Endothelial cell of umbilical vein (primary cell): Measurements from ENCODE around the gene GADL1. TPM values are rescaled to one million over a fixed set of nuclear protein-coding genes. Genes with fewer than 3 reads are reported as not detected.

Experiments used
- BruUV-seq: library from RNA; stranded (reverse); fragments of 400-500 nt; replicated peaks from 2 replicates; lab custom pipeline; 2021; lab: Mats Ljungman, UMichigan
- CTCF ChIA-PET: fragments of 300-600, 350-600 bp; sonication (Branson Sonifier 250); formaldehyde crosslinking; loops from one replicate; lab custom pipeline; 2021; ENCODE audit warnings: antibody characterized with exemption, inconsistent platforms; lab: Charles Lee
- POLR2A ChIA-PET: fragments of 300-600, 350-600 bp; sonication (Branson Sonifier 250); formaldehyde crosslinking; loops from one replicate; lab custom pipeline; 2021; ENCODE audit warnings: antibody characterized with exemption, inconsistent platforms; lab: Charles Lee
- DNase-seq: peaks from one replicate; pipeline ENCODE4 v3.0.0-alpha.2; 2011; ENCODE audit warnings: low read depth, low spot score
- FAIRE-seq: peaks from 2 replicates; lab custom pipeline; 2011; peaks lifted over from hg19 to GRCh38; lab: Jason Lieb, UNC
- H2AFZ ChIP-seq: 2 replicates; pipeline ENCODE4 v1.6.0; 2012; ENCODE audit warnings: low read depth, low read length, control low read depth, inconsistent platforms
- H3K27ac ChIP-seq: 2 replicates; pipeline ENCODE4 v1.5.1; 2011; ENCODE audit warnings: low read depth, mild to moderate bottlenecking, control low read depth, low read length, moderate library complexity; ENCODE audit not compliant: insufficient read depth
- H3K27me3 ChIP-seq, 2 experiments: 2 replicates each; pipeline versions ENCODE4 v1.6.0 to v1.6.1; 2011; ENCODE audit warnings: low read length in 2 of 2, mixed read lengths in 1 of 2; ENCODE audit not compliant: control insufficient read depth in 2 of 2, insufficient read depth in 2 of 2
- H3K36me3 ChIP-seq, 2 experiments: 2 replicates in 1 of 2; 3 replicates in 1 of 2; pipeline ENCODE4 v1.5.1; 2011; ENCODE audit warnings: low read length in 2 of 2, mild to moderate bottlenecking in 1 of 2, moderate library complexity in 1 of 2; ENCODE audit not compliant: control insufficient read depth in 2 of 2, insufficient read depth in 2 of 2; ENCODE audit errors: extremely low read depth in 1 of 2
- H3K4me1 ChIP-seq: 3 replicates; pipeline ENCODE4 v1.5.1; 2011; ENCODE audit warnings: mild to moderate bottlenecking, low read length; ENCODE audit not compliant: control insufficient read depth, insufficient read depth; ENCODE audit errors: extremely low read depth
- H3K4me2 ChIP-seq: 2 replicates; pipeline ENCODE4 v1.6.1; 2011; ENCODE audit warnings: low read length, control low read depth, mixed read lengths; ENCODE audit not compliant: insufficient read depth
- H3K4me3 ChIP-seq, 3 experiments: fragments of 200-600 bp in 1 of 3; sonication (generic), shearing (Covaris generic) in 1 of 3; replicated peaks in 1 of 3; 2 replicates each; pipeline ENCODE4 v1.5.1; 2011 to 2016; ENCODE audit warnings: control low read depth in 3 of 3, low read length in 3 of 3, mild to moderate bottlenecking in 2 of 3, inconsistent platforms in 1 of 3, low read depth in 1 of 3, moderate library complexity in 1 of 3; ENCODE audit not compliant: insufficient read depth in 1 of 3
- H3K79me2 ChIP-seq: 2 replicates; pipeline ENCODE4 v1.6.0; 2012; ENCODE audit warnings: low read length, inconsistent platforms; ENCODE audit not compliant: control insufficient read depth, insufficient read depth
- H3K9ac ChIP-seq: replicated peaks from 2 replicates; pipeline ENCODE3; 2011; ENCODE audit warnings: low read length, control low read depth; ENCODE audit not compliant: insufficient read depth; ENCODE audit errors: extremely low read depth
- H3K9me1 ChIP-seq: replicated peaks from 3 replicates; pipeline ENCODE4 v1.6.0; 2011; ENCODE audit warnings: mild to moderate bottlenecking, low read length; ENCODE audit not compliant: control insufficient read depth, insufficient read depth; ENCODE audit errors: extremely low read depth
- H3K9me3 ChIP-seq: replicated peaks from 2 replicates; pipeline ENCODE4 v1.5.1; 2012; ENCODE audit warnings: low read length, inconsistent platforms; ENCODE audit not compliant: control insufficient read depth, insufficient read depth
- H4K20me1 ChIP-seq: replicated peaks from 2 replicates; pipeline ENCODE3; 2011; ENCODE audit warnings: mild to moderate bottlenecking, low read length; ENCODE audit not compliant: control insufficient read depth, insufficient read depth; ENCODE audit errors: extremely low read depth
- CTCF ChIP-seq, 2 donors: IDR thresholded peaks; 1 replicate in 1 of 2; 2 replicates in 1 of 2; pipeline ENCODE4 v1.5.1; 2011; ENCODE audit warnings: low read length in 2 of 2, mild to moderate bottlenecking in 2 of 2, moderate library complexity in 2 of 2, control low read depth in 1 of 2, inconsistent platforms in 1 of 2, low read depth in 1 of 2; ENCODE audit not compliant: insufficient read depth in 1 of 2; ENCODE audit errors: extremely low read depth in 1 of 2
- FOS ChIP-seq: IDR thresholded peaks from 2 replicates; pipeline ENCODE4 v1.6.1; 2011; ENCODE audit warnings: mild to moderate bottlenecking, low read length, moderate library complexity, borderline replicate concordance; ENCODE audit not compliant: insufficient read depth
- JUN ChIP-seq: IDR thresholded peaks from 2 replicates; pipeline ENCODE4 v1.6.1; 2011; ENCODE audit warnings: borderline replicate concordance, low read depth; ENCODE audit not compliant: insufficient read length, insufficient read depth
- MAX ChIP-seq: IDR thresholded peaks from 2 replicates; pipeline ENCODE4 v1.6.1; 2011; ENCODE audit not compliant: insufficient read depth, insufficient read length
- POLR2A ChIP-seq: IDR thresholded peaks from 2 replicates; pipeline ENCODE4 v1.6.1; 2012; ENCODE audit warnings: low read depth, mild to moderate bottlenecking, control low read depth, low read length
- dilution Hi-C: fragments of 300-500 bp; cut with MboI; formaldehyde crosslinking; loops from one replicate; pipeline ENCODE4 v1.15.0; 2019; ENCODE audit warnings: low sequenced_read_pairs; ENCODE audit not compliant: extremely low pct_ligation_motif_present
- intact Hi-C: fragments of 100-400 bp; cut with micrococcal nuclease; formaldehyde crosslinking; loops from one replicate; pipeline ENCODE4 v1.10.0; 2022
- polyA plus RNA-seq, 4 experiments: library from polyadenylated mRNA; depleted of rRNA in 3 of 4; stranded (reverse) in 3 of 4; unstranded in 1 of 4; fragments of >200 nt; gene quantifications; 2 replicates each; pipeline versions ENCODE4 v1.2.1 to v1.2.3, GENCODE V29; 2011 to 2012; ENCODE audit warnings: missing spikeins in 1 of 4
- total RNA-seq: library from RNA; stranded (reverse); gene quantifications from 2 replicates; pipeline ENCODE4 v1.2.3, GENCODE V29; 2021

The GADL1 gene
- total and polyA plus RNA-seq, 2 donors (not counting 3 experiments of a cell fraction or from before 2014, with no cell fraction given): not detected

GRCh38 chr3:30749230-30749629 lies 145.2 kb downstream of the GADL1 start:
- H4K20me1 ChIP-seq: no peaks in the 10 kb centered on the region
- FAIRE-seq (no peak), DNase-seq (peak; percentile 38)
- H3K36me3 ChIP-seq: no peaks in the 10 kb centered on the region
- dilution Hi-C loops: no loop called here
- TF ChIP-seq MAX: no peak
- TF ChIP-seq CTCF (IDR thresholded peaks at IDR 0.05; ENCODE audit: extremely low read depth in 1 of 2, insufficient read depth in 1 of 2, low read depth in 1 of 2, low read length in 2 of 2): no peak
- TF ChIP-seq JUN: no peak
- no peak for TF ChIP-seq FOS
- TF ChIP-seq POLR2A: no peak
- ChIA-PET CTCF (interaction anchor here (0.5 to 9.4 kb wide), 11 partner anchors 12 to 735 kb away, joined by 3 to 170 read pairs (median 4); no protein-coding TSS in a partner anchor), POLR2A (no interaction called here)
- H3K27ac ChIP-seq: no peak overlapping the region
- no peaks in the 10 kb centered on the region for H3K27me3 ChIP-seq
- no peak overlapping the region for H3K4me3 ChIP-seq
- intact Hi-C loops: loop anchor here (2.0 kb wide), 3 partner anchors 142 to 406 kb away; partner anchors contain the start of gene TGFBR2
- no peaks in the 10 kb centered on the region for H3K79me2 ChIP-seq
- H3K9ac ChIP-seq: no peak overlapping the region
- no peaks in the 10 kb centered on the region for H3K9me3 ChIP-seq
- H3K9me1 ChIP-seq: no peaks in the 10 kb centered on the region
- no peak overlapping the region for H3K4me2 ChIP-seq
- peaks cover 21% of the 10 kb centered on the region for H3K4me1 ChIP-seq
- BruUV-seq: no TSS peak
- peak overlapping the region; percentile 44 for H2AFZ ChIP-seq
